Endothelial cell of umbilical vein (primary cell): ENCODE measurements around the gene PFDN1. TPM values are rescaled to one million over a fixed set of nuclear protein-coding genes. Genes with fewer than 3 reads are reported as not detected.

Experiments used
- BruUV-seq: library from RNA; stranded (reverse); fragments of 400-500 nt; replicated peaks from 2 replicates; lab custom pipeline; 2021; lab: Mats Ljungman, UMichigan
- CTCF ChIA-PET: fragments of 300-600, 350-600 bp; sonication (Branson Sonifier 250); formaldehyde crosslinking; loops from one replicate; lab custom pipeline; 2021; ENCODE audit warnings: antibody characterized with exemption, inconsistent platforms; lab: Charles Lee
- POLR2A ChIA-PET: fragments of 300-600, 350-600 bp; sonication (Branson Sonifier 250); formaldehyde crosslinking; loops from one replicate; lab custom pipeline; 2021; ENCODE audit warnings: antibody characterized with exemption, inconsistent platforms; lab: Charles Lee
- DNase-seq: peaks from one replicate; pipeline ENCODE4 v3.0.0-alpha.2; 2011; ENCODE audit warnings: low read depth, low spot score
- FAIRE-seq: peaks from 2 replicates; lab custom pipeline; 2011; peaks lifted over from hg19 to GRCh38; lab: Jason Lieb, UNC
- H2AFZ ChIP-seq: 2 replicates; pipeline ENCODE4 v1.6.0; 2012; ENCODE audit warnings: low read depth, low read length, control low read depth, inconsistent platforms
- H3K27ac ChIP-seq: 2 replicates; pipeline ENCODE4 v1.5.1; 2011; ENCODE audit warnings: low read depth, mild to moderate bottlenecking, control low read depth, low read length, moderate library complexity; ENCODE audit not compliant: insufficient read depth
- H3K27me3 ChIP-seq, 2 experiments: 2 replicates each; pipeline versions ENCODE4 v1.6.0 to v1.6.1; 2011; ENCODE audit warnings: low read length in 2 of 2, mixed read lengths in 1 of 2; ENCODE audit not compliant: control insufficient read depth in 2 of 2, insufficient read depth in 2 of 2
- H3K36me3 ChIP-seq, 2 experiments: 2 replicates in 1 of 2; 3 replicates in 1 of 2; pipeline ENCODE4 v1.5.1; 2011; ENCODE audit warnings: low read length in 2 of 2, mild to moderate bottlenecking in 1 of 2, moderate library complexity in 1 of 2; ENCODE audit not compliant: control insufficient read depth in 2 of 2, insufficient read depth in 2 of 2; ENCODE audit errors: extremely low read depth in 1 of 2
- H3K4me1 ChIP-seq: 3 replicates; pipeline ENCODE4 v1.5.1; 2011; ENCODE audit warnings: mild to moderate bottlenecking, low read length; ENCODE audit not compliant: control insufficient read depth, insufficient read depth; ENCODE audit errors: extremely low read depth
- H3K4me2 ChIP-seq: 2 replicates; pipeline ENCODE4 v1.6.1; 2011; ENCODE audit warnings: low read length, control low read depth, mixed read lengths; ENCODE audit not compliant: insufficient read depth
- H3K4me3 ChIP-seq, 3 experiments: fragments of 200-600 bp in 1 of 3; sonication (generic), shearing (Covaris generic) in 1 of 3; replicated peaks in 1 of 3; 2 replicates each; pipeline ENCODE4 v1.5.1; 2011 to 2016; ENCODE audit warnings: control low read depth in 3 of 3, low read length in 3 of 3, mild to moderate bottlenecking in 2 of 3, inconsistent platforms in 1 of 3, low read depth in 1 of 3, moderate library complexity in 1 of 3; ENCODE audit not compliant: insufficient read depth in 1 of 3
- H3K79me2 ChIP-seq: 2 replicates; pipeline ENCODE4 v1.6.0; 2012; ENCODE audit warnings: low read length, inconsistent platforms; ENCODE audit not compliant: control insufficient read depth, insufficient read depth
- H3K9ac ChIP-seq: replicated peaks from 2 replicates; pipeline ENCODE3; 2011; ENCODE audit warnings: low read length, control low read depth; ENCODE audit not compliant: insufficient read depth; ENCODE audit errors: extremely low read depth
- H3K9me1 ChIP-seq: replicated peaks from 3 replicates; pipeline ENCODE4 v1.6.0; 2011; ENCODE audit warnings: mild to moderate bottlenecking, low read length; ENCODE audit not compliant: control insufficient read depth, insufficient read depth; ENCODE audit errors: extremely low read depth
- H3K9me3 ChIP-seq: replicated peaks from 2 replicates; pipeline ENCODE4 v1.5.1; 2012; ENCODE audit warnings: low read length, inconsistent platforms; ENCODE audit not compliant: control insufficient read depth, insufficient read depth
- H4K20me1 ChIP-seq: replicated peaks from 2 replicates; pipeline ENCODE3; 2011; ENCODE audit warnings: mild to moderate bottlenecking, low read length; ENCODE audit not compliant: control insufficient read depth, insufficient read depth; ENCODE audit errors: extremely low read depth
- CTCF ChIP-seq, 2 donors: IDR thresholded peaks; 1 replicate in 1 of 2; 2 replicates in 1 of 2; pipeline ENCODE4 v1.5.1; 2011; ENCODE audit warnings: low read length in 2 of 2, mild to moderate bottlenecking in 2 of 2, moderate library complexity in 2 of 2, control low read depth in 1 of 2, inconsistent platforms in 1 of 2, low read depth in 1 of 2; ENCODE audit not compliant: insufficient read depth in 1 of 2; ENCODE audit errors: extremely low read depth in 1 of 2
- EZH2 ChIP-seq: IDR thresholded peaks from 2 replicates; pipeline ENCODE4 v1.6.1; 2012; ENCODE audit warnings: borderline replicate concordance, low read depth, mild to moderate bottlenecking, moderate library complexity, low read length, inconsistent platforms; ENCODE audit not compliant: severe bottlenecking
- FOS ChIP-seq: IDR thresholded peaks from 2 replicates; pipeline ENCODE4 v1.6.1; 2011; ENCODE audit warnings: mild to moderate bottlenecking, low read length, moderate library complexity, borderline replicate concordance; ENCODE audit not compliant: insufficient read depth
- GATA2 ChIP-seq: IDR thresholded peaks from 2 replicates; pipeline ENCODE4 v1.7.0; 2011; ENCODE audit warnings: low read depth, mild to moderate bottlenecking, moderate library complexity, mixed read lengths, low read length; ENCODE audit not compliant: insufficient read length, insufficient read depth
- JUN ChIP-seq: IDR thresholded peaks from 2 replicates; pipeline ENCODE4 v1.6.1; 2011; ENCODE audit warnings: borderline replicate concordance, low read depth; ENCODE audit not compliant: insufficient read length, insufficient read depth
- MAX ChIP-seq: IDR thresholded peaks from 2 replicates; pipeline ENCODE4 v1.6.1; 2011; ENCODE audit not compliant: insufficient read depth, insufficient read length
- MYC ChIP-seq: IDR thresholded peaks from one replicate; pipeline ENCODE4 v1.6.1; 2011; ENCODE audit warnings: mild to moderate bottlenecking, low read depth, low read length
- POLR2A ChIP-seq: IDR thresholded peaks from 2 replicates; pipeline ENCODE4 v1.6.1; 2012; ENCODE audit warnings: low read depth, mild to moderate bottlenecking, control low read depth, low read length
- POLR2AphosphoS5 ChIP-seq: IDR thresholded peaks from 2 replicates; pipeline ENCODE4 v1.6.1; 2012; ENCODE audit warnings: low read depth, mild to moderate bottlenecking, control low read depth, low read length, moderate library complexity; ENCODE audit not compliant: insufficient read depth
- dilution Hi-C: fragments of 300-500 bp; cut with MboI; formaldehyde crosslinking; loops from one replicate; pipeline ENCODE4 v1.15.0; 2019; ENCODE audit warnings: low sequenced_read_pairs; ENCODE audit not compliant: extremely low pct_ligation_motif_present
- intact Hi-C: fragments of 100-400 bp; cut with micrococcal nuclease; formaldehyde crosslinking; loops from one replicate; pipeline ENCODE4 v1.10.0; 2022
- polyA plus RNA-seq, 4 experiments: library from polyadenylated mRNA; depleted of rRNA in 3 of 4; stranded (reverse) in 3 of 4; unstranded in 1 of 4; fragments of >200 nt; gene quantifications; 2 replicates each; pipeline versions ENCODE4 v1.2.1 to v1.2.3, GENCODE V29; 2011 to 2012; ENCODE audit warnings: missing spikeins in 1 of 4
- total RNA-seq: library from RNA; stranded (reverse); gene quantifications from 2 replicates; pipeline ENCODE4 v1.2.3, GENCODE V29; 2021

The PFDN1 gene
- total and polyA plus RNA-seq, 2 donors (not counting 3 experiments of a cell fraction or from before 2014, with no cell fraction given), result 107 to 158 TPM

- Histone ChIP-seq H3K36me3 (no peaks in the 10 kb centered on the region), H3K4me2 (no peak overlapping the region), H2AFZ (no peak overlapping the region), H3K27me3 (no peaks in the 10 kb centered on the region), H4K20me1 (no peaks in the 10 kb centered on the region), H3K9me1 (no peaks in the 10 kb centered on the region), H3K4me3 (no peak overlapping the region), H3K27ac (no peak overlapping the region), H3K9me3 (no peaks in the 10 kb centered on the region), H3K9ac (no peak overlapping the region), H3K4me1 (peaks cover 41% of the 10 kb centered on the region), H3K79me2 (peaks cover 9% of the 10 kb centered on the region)
- intact Hi-C loops (loop anchor here (1.0 to 10.0 kb wide), 6 partner anchors 24 to 391 kb away; partner anchors contain the start of genes CD14, HBEGF and TMCO6), dilution Hi-C loops (no loop called here)
- TF ChIP-seq POLR2AphosphoS5, result no peak
- no peak for TF ChIP-seq MYC
- no peak for TF ChIP-seq POLR2A
- no peak for TF ChIP-seq JUN
- no peak for TF ChIP-seq MAX
- TF ChIP-seq EZH2, result no peak
- no peak for TF ChIP-seq GATA2
- no peak for TF ChIP-seq FOS
- no peak for TF ChIP-seq CTCF (IDR thresholded peaks at IDR 0.05; ENCODE audit: extremely low read depth in 1 of 2, insufficient read depth in 1 of 2, low read depth in 1 of 2, low read length in 2 of 2)
- ChIA-PET CTCF (interaction anchor here (0.7 to 17.3 kb wide), 38 partner anchors 10 to 477 kb away, joined by 3 to 1214 read pairs (median 8); partner anchors contain the start of genes HBEGF, IK, NDUFA2 and PFDN1), POLR2A (interaction anchor here (0.7 to 7.3 kb wide), 8 partner anchors 14 to 102 kb away, joined by 3 to 112 read pairs (median 4); partner anchors contain the start of gene HBEGF)
- BruUV-seq, result no TSS peak
- FAIRE-seq (no peak), DNase-seq (no peak)
Measured at GRCh38 chr5:140243706-140244250, 59.1 kb downstream of the PFDN1 start.
